Measurements from ENCODE around the gene DNAH5. TPM values are rescaled to one million over a fixed set of nuclear protein-coding genes. Genes with fewer than 3 reads are reported as not detected.

The DNAH5 gene
- total RNA-seq, 2 experiments from 2014 or later = not detected

GRCh38 chr5:13649656-13650055, 294.8 kb downstream of the DNAH5 start:
- ChIA-PET CTCF (no interaction called here), POLR2A (no interaction called here)

- CTCF ChIA-PET = no interaction called here
- POLR2A ChIA-PET = no interaction called here
Measured at GRCh38 chr5:13648822-13649221, 295.7 kb downstream of the DNAH5 start.

DNA sequence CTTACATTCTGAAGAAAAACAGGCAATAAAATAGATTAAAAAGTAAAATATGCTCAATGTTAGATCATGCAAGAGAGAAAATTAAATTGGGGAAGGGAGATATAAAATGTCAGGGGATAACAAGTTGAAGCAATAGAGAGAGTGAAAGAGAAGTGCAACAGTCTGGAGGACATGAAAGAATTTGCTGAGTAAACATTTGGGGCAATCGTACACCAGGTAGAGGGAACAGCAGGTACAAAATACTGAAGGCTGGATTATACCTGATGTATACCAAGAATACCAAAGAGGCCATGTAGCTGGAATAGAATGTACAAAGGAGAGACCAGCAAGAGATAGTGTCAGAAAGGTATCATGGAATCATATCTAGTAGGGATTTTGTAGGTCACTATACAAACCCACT, 300.8 kb downstream of the DNAH5 start:
- ChIA-PET CTCF (no interaction called here), POLR2A (no interaction called here)

DNA sequence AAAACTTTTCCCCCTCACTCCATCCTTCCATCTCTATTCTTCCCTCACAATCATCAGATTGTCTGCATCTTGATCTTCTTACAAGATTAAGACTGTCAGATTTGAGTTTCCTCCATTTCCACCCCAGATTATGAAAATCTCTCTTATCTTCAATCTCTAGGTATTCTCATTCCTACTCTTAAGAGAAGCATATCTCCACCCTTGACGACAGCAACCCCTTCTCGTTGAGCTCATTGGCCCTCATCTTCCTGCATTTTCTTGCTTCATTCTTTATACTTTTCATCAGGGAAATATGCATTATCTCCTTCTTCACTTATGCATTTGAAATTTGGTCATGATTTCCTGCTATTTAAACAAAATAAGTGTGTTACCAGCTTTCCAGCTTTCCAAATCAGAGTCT, 301.3 kb downstream of the DNAH5 start:
- POLR2A ChIA-PET = no interaction called here
- CTCF ChIA-PET = no interaction called here

Other genes starting within 250 kb of the DNAH5 start
- gene TRIO, start 198.7 kb upstream of the DNAH5 start, total RNA-seq = 1 to 10 TPM; 3.7 to 4.2 TPM

Data from activated CD8-positive, alpha-beta memory T cell treated with anti-CD3 and anti-CD28 coated beads for 36 hours (primary cell).